HCT116 (cell line): ENCODE data around the gene SLK. TPM values are rescaled to one million over a fixed set of nuclear protein-coding genes. Genes with fewer than 3 reads are reported as not detected.

Experiments used
- ATAC-seq: fragments of 200-7000 bp; cut with Tn5 transposase; 2 replicates; pipeline ENCODE4 v1.9.1; 2020; ENCODE audit warnings: mild to moderate bottlenecking, moderate library complexity
- BruUV-seq: library from RNA; stranded (reverse); fragments of 400-500 nt; replicated peaks from 2 replicates; lab custom pipeline; 2021; lab: Mats Ljungman, UMichigan
- CTCF ChIA-PET: fragments of 300-600 bp; sonication (Branson Sonifier 250); formaldehyde crosslinking; loops from one replicate; lab custom pipeline; 2021; ENCODE audit warnings: antibody characterized with exemption; lab: Charles Lee
- POLR2A ChIA-PET: fragments of 300-600, 350-600 bp; sonication (Branson Sonifier 250); formaldehyde crosslinking; loops from one replicate; lab custom pipeline; 2021; ENCODE audit warnings: antibody characterized with exemption; lab: Charles Lee
- RAD21 ChIA-PET, 2 experiments: fragments of 300-600 bp; sonication (Branson Sonifier 250); formaldehyde crosslinking; loops; one replicate each; lab custom pipeline; 2023; ENCODE audit warnings: low total read pairs in 2 of 2; ENCODE audit not compliant: uncharacterized antibody in 2 of 2, unreplicated experiment in 2 of 2, low non-redundant PET in 1 of 2; lab: Charles Lee
- DNase-seq: peaks from one replicate; pipeline ENCODE4 v3.0.0-alpha.2; 2010; ENCODE audit warnings: low read depth, low spot score
- H2AFZ ChIP-seq: fragments of 200-600 bp; shearing (Covaris generic), sonication (generic); 2 replicates; pipeline ENCODE4 v1.6.1; 2017; ENCODE audit warnings: low read depth, mixed run types, mixed read lengths, antibody characterized with exemption, low read length; ENCODE audit not compliant: poor library complexity, severe bottlenecking
- H3K27ac ChIP-seq: 2 replicates; pipeline ENCODE4 v1.5.1; 2012; ENCODE audit warnings: low read depth, low read length
- H3K27me3 ChIP-seq: fragments of 200-600 bp; sonication (generic); 2 replicates; pipeline ENCODE4 v1.6.1; 2016; ENCODE audit warnings: mixed run types, low read length, mixed read lengths; ENCODE audit not compliant: insufficient read depth
- H3K36me3 ChIP-seq, 2 experiments: fragments of 200-500 bp in 1 of 2; fragments of 200-600 bp in 1 of 2; sonication (Bioruptor generic) in 1 of 2; sonication (generic) in 1 of 2; 2 replicates each; pipeline versions ENCODE4 v1.5.1 to v1.6.1; 2014 to 2016; ENCODE audit warnings: low read length in 2 of 2, inconsistent platforms in 1 of 2, mixed read lengths in 1 of 2, mixed run types in 1 of 2; ENCODE audit not compliant: insufficient read depth in 2 of 2, control insufficient read depth in 1 of 2
- H3K4me1 ChIP-seq, 2 experiments: fragments of 200-600 bp in 1 of 2; sonication (generic) in 1 of 2; 2 replicates each; pipeline versions ENCODE4 v1.5.1 to v1.6.1; 2012 to 2017; ENCODE audit warnings: low read length in 2 of 2, inconsistent platforms in 1 of 2, mild to moderate bottlenecking in 1 of 2, mixed read lengths in 1 of 2, mixed run types in 1 of 2, moderate library complexity in 1 of 2; ENCODE audit not compliant: insufficient read depth in 2 of 2, control insufficient read depth in 1 of 2
- H3K4me2 ChIP-seq: fragments of 200-600 bp; sonication (generic); 2 replicates; pipeline ENCODE4 v1.6.1; 2017; ENCODE audit warnings: mixed run types, low read length, mixed read lengths
- H3K4me3 ChIP-seq, 2 experiments: fragments of 200-600 bp in 1 of 2; sonication (generic) in 1 of 2; replicated peaks in 1 of 2; 2 replicates each; pipeline ENCODE4 v1.5.1; 2011 to 2016; ENCODE audit warnings: low read length in 2 of 2, control low read depth in 1 of 2, low read depth in 1 of 2, mild to moderate bottlenecking in 1 of 2, mixed read lengths in 1 of 2, mixed run types in 1 of 2
- H3K79me2 ChIP-seq: fragments of 200-600 bp; sonication (generic); 2 replicates; pipeline ENCODE4 v1.6.1; 2017; ENCODE audit warnings: mild to moderate bottlenecking, mixed run types, low read length, moderate library complexity, mixed read lengths; ENCODE audit not compliant: insufficient read depth
- H3K9ac ChIP-seq: fragments of 200-600 bp; sonication (generic); 2 replicates; pipeline ENCODE4 v1.6.1; 2016; ENCODE audit warnings: low read length, mixed read lengths
- H3K9me2 ChIP-seq: fragments of 200-600 bp; sonication (generic), shearing (Covaris generic); 2 replicates; pipeline ENCODE4 v1.6.1; 2017; ENCODE audit warnings: mixed run types, mild to moderate bottlenecking, moderate library complexity; ENCODE audit not compliant: insufficient read depth
- H3K9me3 ChIP-seq, 2 experiments: fragments of 200-500 bp in 1 of 2; fragments of 200-600 bp in 1 of 2; sonication (Bioruptor generic) in 1 of 2; sonication (generic) in 1 of 2; 2 replicates each; pipeline ENCODE4 v1.6.1; 2014 to 2017; ENCODE audit warnings: low read length in 2 of 2, mixed read lengths in 2 of 2, inconsistent platforms in 1 of 2, low read depth in 1 of 2, mild to moderate bottlenecking in 1 of 2, mixed run types in 1 of 2, moderate library complexity in 1 of 2; ENCODE audit not compliant: control insufficient read depth in 1 of 2, insufficient read depth in 1 of 2
- H4K20me1 ChIP-seq: fragments of 200-600 bp; sonication (generic), shearing (Covaris generic); 2 replicates; pipeline ENCODE4 v1.6.1; 2017; ENCODE audit warnings: mixed run types, mild to moderate bottlenecking, moderate library complexity; ENCODE audit not compliant: insufficient read depth
- CBX3 ChIP-seq: IDR thresholded peaks from 2 replicates; pipeline ENCODE4 v1.6.1; 2012; ENCODE audit warnings: low read depth
- CEBPB ChIP-seq: IDR thresholded peaks from 2 replicates; pipeline ENCODE4 v1.6.1; 2012; ENCODE audit warnings: low read depth
- EGR1 ChIP-seq: IDR thresholded peaks from 2 replicates; pipeline ENCODE4 v1.6.1; 2012; ENCODE audit warnings: low read depth
- ELF1 ChIP-seq: IDR thresholded peaks from 2 replicates; pipeline ENCODE4 v1.6.1; 2012; ENCODE audit warnings: low read depth, borderline replicate concordance
- EZH2 ChIP-seq: fragments of 200-600 bp; sonication (generic); IDR thresholded peaks from 2 replicates; pipeline ENCODE4 v1.6.1; 2017; ENCODE audit warnings: antibody characterized with exemption, mixed run types
- EZH2phosphoT487 ChIP-seq: fragments of 200-600 bp; IDR thresholded peaks from 2 replicates; pipeline ENCODE4 v1.6.1; 2018; ENCODE audit warnings: antibody characterized with exemption, borderline replicate concordance
- FOSL1 ChIP-seq: IDR thresholded peaks from 2 replicates; pipeline ENCODE4 v1.6.1; 2012; ENCODE audit warnings: low read depth
- MAX ChIP-seq: IDR thresholded peaks from 2 replicates; pipeline ENCODE4 v1.6.1; 2012
- POLR2A ChIP-seq: IDR thresholded peaks from 2 replicates; pipeline ENCODE4 v1.7.0; 2011; ENCODE audit warnings: borderline replicate concordance; ENCODE audit not compliant: insufficient read depth, insufficient read length; ENCODE audit errors: extremely low read depth
- POLR2AphosphoS5 ChIP-seq: IDR thresholded peaks from 2 replicates; pipeline ENCODE4 v1.6.1; 2011; ENCODE audit warnings: mild to moderate bottlenecking, low read depth, low read length, moderate library complexity
- RAD21 ChIP-seq: IDR thresholded peaks from 2 replicates; pipeline ENCODE4 v1.6.1; 2012; ENCODE audit warnings: low read depth, mild to moderate bottlenecking
- SIN3A ChIP-seq: IDR thresholded peaks from 2 replicates; pipeline ENCODE4 v1.6.1; 2012; ENCODE audit warnings: low read depth
- SP1 ChIP-seq: IDR thresholded peaks from 2 replicates; pipeline ENCODE4 v1.6.1; 2012; ENCODE audit warnings: low read depth
- SRF ChIP-seq: IDR thresholded peaks from 2 replicates; pipeline ENCODE4 v1.6.1; 2012; ENCODE audit warnings: low read depth
- TCF7L2 ChIP-seq: IDR thresholded peaks from 2 replicates; pipeline ENCODE4 v1.7.0; 2011; ENCODE audit warnings: borderline replicate concordance, inconsistent platforms; ENCODE audit not compliant: insufficient read depth, insufficient read length; ENCODE audit errors: extremely low read depth
- ZFX ChIP-seq: fragments of 450-650 bp; IDR thresholded peaks from 2 replicates; pipeline ENCODE4 v1.6.1; 2017
- ZNF274 ChIP-seq: fragments of 200-500 bp; sonication (Bioruptor generic); IDR thresholded peaks from 2 replicates; pipeline ENCODE4 v1.6.1; 2014; ENCODE audit warnings: mild to moderate bottlenecking, low read depth, low read length, inconsistent platforms
- intact Hi-C: fragments of 100-400 bp; cut with micrococcal nuclease; formaldehyde crosslinking; loops from 2 replicates; pipeline ENCODE4 v1.10.0; 2022
- total RNA-seq: library from RNA; stranded (reverse); gene quantifications from one replicate; pipeline ENCODE4 v1.2.1, GENCODE V29; 2021; ENCODE audit not compliant: unreplicated experiment
- TF ChIP-seq, protein P1 (sequence below): IDR thresholded peaks from 2 replicates; pipeline ENCODE4 v1.6.1; 2011; ENCODE audit warnings: mild to moderate bottlenecking, low read length, moderate library complexity; ENCODE audit not compliant: insufficient replicate concordance; ENCODE audit errors: extremely low read depth

Gene SLK
- total RNA-seq, 1 experiment from 2014 or later: 44.2 TPM

DNA sequence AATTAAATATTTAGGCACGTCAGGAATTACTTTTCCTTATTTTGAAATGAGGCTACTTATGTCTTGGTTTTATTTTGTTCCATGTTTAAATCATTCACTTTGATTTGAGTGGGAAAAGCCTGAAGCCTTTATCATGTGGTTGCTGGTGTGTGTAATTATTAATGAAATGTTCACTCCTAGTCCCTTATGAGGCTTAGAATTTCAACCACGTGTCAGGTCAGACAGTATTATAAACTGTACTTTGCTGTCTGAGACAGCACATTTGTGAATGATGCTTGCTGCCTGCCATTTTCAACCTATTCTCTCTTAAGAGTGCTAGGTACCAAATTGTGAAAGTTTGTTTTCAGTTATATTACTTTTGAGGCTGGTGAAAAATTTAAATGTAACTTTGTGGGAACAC, 59.8 kb downstream of the SLK start:
- Histone ChIP-seq H3K27ac (no peak overlapping the region), H3K4me3 (no peak overlapping the region), H2AFZ (no peak overlapping the region), H3K79me2 (no peaks in the 10 kb centered on the region; the same call in 1 of the 2 replicates), H3K4me1 (no peaks in the 10 kb centered on the region), H3K9ac (no peak overlapping the region), H3K36me3 (peaks cover 55 to 63% of the 10 kb centered on the region in 2 experiments), H3K9me2 (no peaks in the 10 kb centered on the region), H3K9me3 (no peaks in the 10 kb centered on the region), H3K4me2 (no peak overlapping the region), H3K27me3 (no peaks in the 10 kb centered on the region), H4K20me1 (no peaks in the 10 kb centered on the region)
- intact Hi-C loops: loop anchor here (10.0 kb wide), 1 partner anchor 312 kb away; no protein-coding TSS in a partner anchor
- POLR2A ChIA-PET: no interaction called here
- DNase-seq (no peak), ATAC-seq (no peak)
- no TSS peak for BruUV-seq
- RAD21 ChIA-PET: no interaction called here
- CTCF ChIA-PET: interaction anchor here (0.9 to 1.5 kb wide), 3 partner anchors 13 to 139 kb away, joined by 3 to 5 read pairs (median 4); no protein-coding TSS in a partner anchor
- TF ChIP-seq ELF1 (no peak), FOSL1 (no peak), SP1 (no peak), EZH2phosphoT487 (no peak), MAX (no peak), EZH2 (no peak), RAD21 (no peak), CEBPB (no peak), CBX3 (no peak), POLR2A (no peak), SIN3A (no peak), EGR1 (no peak), ZNF274 (no peak), ZFX (no peak), POLR2AphosphoS5 (no peak), TCF7L2 (no peak), SRF (no peak)
- TF ChIP-seq, protein P1, sequence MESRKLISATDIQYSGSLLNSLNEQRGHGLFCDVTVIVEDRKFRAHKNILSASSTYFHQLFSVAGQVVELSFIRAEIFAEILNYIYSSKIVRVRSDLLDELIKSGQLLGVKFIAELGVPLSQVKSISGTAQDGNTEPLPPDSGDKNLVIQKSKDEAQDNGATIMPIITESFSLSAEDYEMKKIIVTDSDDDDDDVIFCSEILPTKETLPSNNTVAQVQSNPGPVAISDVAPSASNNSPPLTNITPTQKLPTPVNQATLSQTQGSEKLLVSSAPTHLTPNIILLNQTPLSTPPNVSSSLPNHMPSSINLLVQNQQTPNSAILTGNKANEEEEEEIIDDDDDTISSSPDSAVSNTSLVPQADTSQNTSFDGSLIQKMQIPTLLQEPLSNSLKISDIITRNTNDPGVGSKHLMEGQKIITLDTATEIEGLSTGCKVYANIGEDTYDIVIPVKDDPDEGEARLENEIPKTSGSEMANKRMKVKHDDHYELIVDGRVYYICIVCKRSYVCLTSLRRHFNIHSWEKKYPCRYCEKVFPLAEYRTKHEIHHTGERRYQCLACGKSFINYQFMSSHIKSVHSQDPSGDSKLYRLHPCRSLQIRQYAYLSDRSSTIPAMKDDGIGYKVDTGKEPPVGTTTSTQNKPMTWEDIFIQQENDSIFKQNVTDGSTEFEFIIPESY: no peak
